Thymus (tissue), 11 donors: ENCODE results near the gene USP22. TPM values are rescaled to one million over a fixed set of nuclear protein-coding genes. Genes with fewer than 3 reads are reported as not detected.

Source experiments
- DNase-seq, 9 donors: peaks; one replicate each; pipeline ENCODE4 v3.0.0-alpha.2; 2013; ENCODE audit warnings: low spot score in 9 of 9, low read depth in 6 of 9, missing footprints in 1 of 9
- H3K27ac ChIP-seq, 2 donors: one replicate each; pipeline ENCODE4 v1.5.1; 2013; ENCODE audit warnings: control low read depth in 1 of 2, low read depth in 1 of 2, low read length in 1 of 2, mild to moderate bottlenecking in 1 of 2, moderate library complexity in 1 of 2
- H3K27me3 ChIP-seq, 2 donors: one replicate each; pipeline ENCODE4 v1.5.1; 2013; ENCODE audit warnings: low read length in 1 of 2; ENCODE audit not compliant: control insufficient read depth in 2 of 2, insufficient read depth in 1 of 2
- H3K36me3 ChIP-seq, 2 donors: one replicate each; pipeline ENCODE4 v1.5.1; 2013; ENCODE audit warnings: low read length in 1 of 2, mild to moderate bottlenecking in 1 of 2, moderate library complexity in 1 of 2; ENCODE audit not compliant: control insufficient read depth in 2 of 2, insufficient read depth in 2 of 2
- H3K4me1 ChIP-seq, 2 donors: one replicate each; pipeline ENCODE4 v1.5.1; 2013; ENCODE audit warnings: low read length in 2 of 2; ENCODE audit not compliant: control insufficient read depth in 2 of 2, insufficient read depth in 2 of 2
- H3K4me3 ChIP-seq, 2 donors: one replicate each; pipeline ENCODE4 v1.5.1; 2013; ENCODE audit warnings: low read length in 2 of 2, control low read depth in 1 of 2, mild to moderate bottlenecking in 1 of 2
- H3K9me3 ChIP-seq, 2 donors: one replicate each; pipeline ENCODE4 v1.5.1; 2013; ENCODE audit warnings: low read length in 1 of 2, mild to moderate bottlenecking in 1 of 2; ENCODE audit not compliant: control insufficient read depth in 2 of 2, insufficient read depth in 1 of 2
- WGBS: extraction: QIAGEN DNeasy Blood & Tissue Kit; methylation state at CpG from one replicate; pipeline ENCODE4 v1.1.7; 2013; 5-methylcytosine and 5-hydroxymethylcytosine counted together
- polyA plus RNA-seq: library from polyadenylated mRNA; stranded (reverse); fragments of 200-250 nt; gene quantifications from one replicate; pipeline ENCODE4 v1.2.3, GENCODE V29; 2013
- total RNA-seq: library from RNA; stranded (reverse); fragments of 120-200 nt; gene quantifications from one replicate; pipeline ENCODE4 v1.2.4, GENCODE V29; 2013
- donor health status: healthy.

USP22 gene
- total and polyA plus RNA-seq, 2 donors = 52.5 to 74.2 TPM

DNA sequence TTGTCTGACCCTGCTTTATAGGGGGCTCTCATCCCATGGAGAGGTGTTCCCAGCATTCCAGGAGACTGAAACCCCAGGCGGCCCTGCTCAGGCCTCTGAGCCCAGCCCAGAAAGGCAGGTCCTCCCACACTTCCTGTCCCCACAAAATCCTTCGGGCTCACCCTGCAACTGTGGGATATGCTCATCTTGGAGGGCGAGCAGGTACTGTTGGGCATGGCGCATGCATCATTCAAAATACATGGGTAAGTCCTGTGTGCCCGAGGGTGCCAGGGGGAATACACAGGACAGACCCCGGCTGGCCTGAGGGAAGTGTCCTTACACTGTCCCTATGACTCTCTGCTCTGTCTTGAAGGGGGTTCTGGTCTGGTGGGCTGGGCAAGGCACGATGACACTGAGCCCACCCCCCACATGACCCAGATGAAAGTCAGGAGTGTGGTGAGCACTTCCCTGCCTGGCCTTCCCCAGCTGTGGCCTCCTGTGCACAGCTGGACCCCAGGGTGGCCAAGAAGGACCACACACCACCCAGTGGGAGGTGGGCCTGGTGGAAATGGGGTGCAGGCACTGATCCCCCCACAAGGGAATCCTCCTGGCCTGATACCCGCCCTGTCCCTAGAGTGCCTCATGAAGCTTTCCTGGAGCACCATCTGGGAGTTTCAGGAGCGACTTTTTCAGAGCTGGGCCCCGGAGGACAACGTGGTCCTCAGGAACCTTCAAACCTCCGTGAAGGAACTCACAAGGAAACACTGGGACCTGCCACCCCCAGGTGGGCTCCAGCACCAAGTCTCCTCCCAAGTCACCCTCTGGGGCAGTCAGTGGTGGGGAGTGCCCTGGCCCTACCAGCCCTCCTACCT is 46.7 kb downstream of the USP22 start:
- no peaks in the 10 kb centered on the region for H3K27me3 ChIP-seq
- H3K4me3 ChIP-seq = no peak overlapping the region
- peaks cover 16 to 21% of the 10 kb centered on the region in 2 donors for H3K36me3 ChIP-seq
- H3K27ac ChIP-seq = no peak overlapping the region
- no peaks in the 10 kb centered on the region for H3K9me3 ChIP-seq
- no peak for DNase-seq
- 93% methylated on average over 12 of the region's 12 CpGs for whole genome bisulfite sequencing
- H3K4me1 ChIP-seq = peaks cover 0 to 5% of the 10 kb centered on the region in 2 donors

DNA sequence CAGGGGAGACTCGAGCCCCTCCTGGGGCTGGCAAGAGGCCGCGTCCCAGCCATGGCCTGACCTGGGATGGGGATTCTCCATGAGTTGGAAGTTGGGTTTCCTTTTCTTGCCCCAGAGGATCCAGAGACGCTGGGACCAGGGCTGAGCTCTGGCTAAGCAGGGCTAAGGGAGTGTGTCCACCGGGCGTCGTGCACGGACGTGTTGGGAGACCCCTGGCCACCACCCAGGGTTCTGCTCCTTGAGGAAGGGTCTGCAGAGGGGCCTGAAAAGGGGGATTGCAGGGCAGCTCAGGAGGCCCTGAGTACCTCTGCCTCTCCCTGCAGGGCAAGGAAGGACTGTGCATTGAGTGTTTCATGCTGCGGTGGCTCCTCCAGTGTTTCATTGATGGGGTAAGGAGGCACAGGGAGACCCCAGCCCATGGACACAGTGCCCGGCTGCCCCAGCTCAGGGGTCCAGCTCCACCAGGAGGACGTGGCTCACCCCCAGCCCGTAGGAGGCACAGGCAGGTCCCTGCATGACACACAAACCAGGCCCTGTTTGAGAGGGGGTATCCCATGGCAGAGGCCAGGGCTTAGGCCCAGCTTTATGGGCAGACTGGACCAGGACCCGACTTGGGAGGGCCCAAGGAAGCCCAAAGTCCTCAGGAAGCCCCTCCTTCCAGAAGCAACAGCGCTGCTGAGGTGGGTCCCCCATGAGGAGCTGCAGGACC is 47.5 kb downstream of the USP22 start:
- H3K4me3 ChIP-seq = no peak overlapping the region
- H3K36me3 ChIP-seq = peaks cover 11 to 14% of the 10 kb centered on the region in 2 donors
- 97% methylated on average over 15 of the region's 15 CpGs for WGBS
- peaks cover 0 to 5% of the 10 kb centered on the region in 2 donors for H3K4me1 ChIP-seq
- H3K9me3 ChIP-seq = no peaks in the 10 kb centered on the region
- no peak overlapping the region for H3K27ac ChIP-seq
- DNase-seq = no peak
- no peaks in the 10 kb centered on the region for H3K27me3 ChIP-seq

DNA sequence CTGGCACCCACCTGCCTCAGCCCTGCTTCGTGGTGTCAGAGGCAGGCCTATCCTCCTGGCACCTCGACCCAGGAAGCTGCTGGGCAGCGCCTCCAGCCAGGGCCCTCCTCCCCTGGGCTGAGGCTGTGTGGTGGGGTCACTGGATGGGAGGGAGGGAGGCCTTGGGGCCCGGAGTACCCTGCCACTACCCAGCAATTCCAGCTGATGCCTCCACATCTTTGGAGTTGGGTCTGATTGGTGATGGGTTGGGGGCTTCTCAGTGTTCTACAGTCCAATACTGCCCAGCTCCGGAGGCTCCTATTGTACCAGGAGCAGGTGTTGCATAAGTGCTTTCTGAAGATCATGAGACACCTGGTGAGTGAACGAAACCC is 48.0 kb downstream of the USP22 start:
- 89% methylated on average over 6 of the region's 6 CpGs for WGBS

DNA sequence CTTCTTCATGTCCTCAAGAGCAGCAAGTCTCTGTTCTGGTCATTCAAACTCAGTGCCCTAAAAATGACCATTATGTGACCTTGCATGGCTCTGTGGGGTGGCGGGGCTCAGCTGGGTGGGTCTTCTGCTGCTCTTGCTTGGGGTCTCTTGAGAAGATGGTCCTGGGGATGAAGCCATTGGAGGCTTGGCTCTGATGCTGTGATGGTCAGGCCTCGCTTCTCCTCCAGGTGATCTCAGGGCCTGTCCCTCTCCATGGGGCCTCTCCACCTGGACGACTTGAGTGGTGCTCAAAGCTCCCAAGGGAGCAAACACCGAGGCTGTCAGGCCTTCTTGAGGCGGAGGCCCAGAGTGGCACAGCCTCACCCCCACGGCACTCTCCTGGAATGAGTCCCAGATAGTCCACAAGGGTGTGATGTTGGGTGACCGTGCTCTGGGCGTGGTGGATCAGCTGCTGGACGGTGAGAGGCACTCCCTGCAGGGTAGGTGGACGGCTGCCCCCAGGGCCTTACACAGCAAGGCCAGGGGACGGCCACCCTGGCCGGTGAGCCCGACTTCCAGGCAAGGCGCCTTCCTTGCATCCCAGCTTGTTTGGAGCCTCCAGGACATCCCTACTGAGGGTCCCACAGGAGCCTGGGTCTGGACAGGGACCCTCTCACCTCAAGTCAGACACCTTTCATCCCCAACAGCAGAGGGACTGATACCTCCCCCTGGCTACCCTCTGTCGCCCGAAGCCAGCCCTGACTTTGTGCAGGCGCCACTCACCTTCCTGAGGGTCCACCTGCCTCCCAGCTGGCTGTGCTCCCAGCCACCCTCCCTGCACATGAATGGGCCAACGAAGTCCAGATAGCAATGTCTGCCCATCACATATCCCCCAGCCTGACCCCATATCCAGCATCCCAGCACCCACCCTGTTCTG is 48.7 kb downstream of the USP22 start:
- peaks cover 3 to 4% of the 10 kb centered on the region in 2 donors for H3K36me3 ChIP-seq
- DNase-seq = no peak
- H3K27me3 ChIP-seq = no peaks in the 10 kb centered on the region
- WGBS = 97% methylated on average over 18 of the region's 18 CpGs
- H3K27ac ChIP-seq = no peak overlapping the region
- H3K9me3 ChIP-seq = no peaks in the 10 kb centered on the region
- H3K4me3 ChIP-seq = no peak overlapping the region
- peaks cover 0 to 5% of the 10 kb centered on the region in 2 donors for H3K4me1 ChIP-seq

More for the DNA sequence above, 48.0 kb downstream of the USP22 start:
- H3K27me3 ChIP-seq = no peaks in the 10 kb centered on the region
- no peak for DNase-seq
- no peak overlapping the region for H3K4me3 ChIP-seq
- H3K4me1 ChIP-seq = peaks cover 0 to 5% of the 10 kb centered on the region in 2 donors
- no peaks in the 10 kb centered on the region for H3K9me3 ChIP-seq
- peaks cover 6 to 8% of the 10 kb centered on the region in 2 donors for H3K36me3 ChIP-seq
- H3K27ac ChIP-seq = no peak overlapping the region

DNA sequence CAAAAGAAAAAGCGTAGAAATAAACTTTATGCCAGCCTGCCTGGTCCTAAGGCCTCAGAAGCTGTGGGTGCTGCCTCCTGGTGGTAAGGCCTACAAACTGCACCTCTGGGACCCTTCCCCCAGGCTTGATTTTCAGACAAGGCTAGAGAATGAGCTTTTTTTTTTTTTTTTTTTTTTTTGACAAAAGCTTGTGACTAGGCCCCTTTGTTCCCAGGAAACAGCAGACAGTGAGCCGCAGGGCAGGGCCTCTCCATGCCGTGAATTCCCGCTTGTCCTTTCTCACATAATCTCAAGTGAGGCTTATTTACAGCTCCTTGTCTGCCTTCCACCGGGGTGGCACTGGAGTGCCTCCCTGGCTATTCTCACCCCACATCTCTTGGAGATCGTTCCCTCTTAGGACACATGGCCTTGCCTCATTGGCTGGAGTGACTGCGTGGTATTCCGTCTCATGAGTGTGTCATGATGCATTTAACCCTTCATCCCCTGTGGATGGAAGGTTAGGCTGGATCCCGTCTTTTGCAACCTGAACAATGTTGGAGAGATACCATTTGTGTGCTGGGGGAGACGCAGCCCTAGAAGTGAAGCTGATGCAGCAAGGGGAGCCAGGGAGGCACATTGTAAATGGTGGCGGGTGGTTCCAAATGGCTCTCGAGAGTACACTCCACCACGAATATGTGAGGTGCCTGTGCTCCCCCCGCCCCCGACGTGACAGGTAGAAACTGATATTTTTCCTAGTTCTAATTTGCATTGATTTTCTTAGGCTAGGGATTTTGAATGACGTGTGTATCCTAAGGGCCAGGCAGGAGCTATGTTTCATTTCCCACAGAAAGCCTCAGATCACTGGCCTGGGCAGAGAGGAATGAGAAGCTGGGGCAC is 49.6 kb downstream of the USP22 start:
- H3K9me3 ChIP-seq = no peaks in the 10 kb centered on the region
- H3K27me3 ChIP-seq = no peaks in the 10 kb centered on the region
- H3K4me1 ChIP-seq = peaks cover 0 to 5% of the 10 kb centered on the region in 2 donors
- no peaks in the 10 kb centered on the region for H3K36me3 ChIP-seq
- H3K4me3 ChIP-seq = no peak overlapping the region
- WGBS = 82% methylated on average over 17 of the region's 17 CpGs
- peak; percentile 50 to 84 (median 67) for DNase-seq
- no peak overlapping the region for H3K27ac ChIP-seq

DNA sequence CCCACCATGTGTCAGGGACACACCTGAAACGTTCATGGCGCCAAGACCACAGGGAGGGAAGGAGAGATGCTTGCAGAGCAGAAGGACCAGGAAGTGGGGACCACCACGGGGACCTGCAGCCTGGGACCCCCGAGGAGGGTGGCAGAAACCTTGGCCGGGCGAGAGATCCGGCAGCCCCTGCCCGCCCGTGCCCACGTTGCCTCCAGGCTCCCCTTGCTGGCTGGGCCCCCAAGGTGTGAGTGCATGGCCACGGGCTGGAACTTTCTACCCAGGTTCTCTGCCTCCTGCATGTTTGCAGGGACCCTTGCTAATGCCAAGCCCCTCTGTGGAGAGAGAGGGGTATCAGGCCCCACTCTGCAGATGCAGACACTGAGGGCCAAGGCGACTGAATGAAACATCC is 50.4 kb downstream of the USP22 start:
- no peaks in the 10 kb centered on the region for H3K36me3 ChIP-seq
- H3K9me3 ChIP-seq = no peaks in the 10 kb centered on the region
- DNase-seq = no peak
- H3K27ac ChIP-seq = no peak overlapping the region
- H3K4me1 ChIP-seq = peaks cover 0 to 5% of the 10 kb centered on the region in 2 donors
- no peak overlapping the region for H3K4me3 ChIP-seq
- no peaks in the 10 kb centered on the region for H3K27me3 ChIP-seq
- 88% methylated on average over 12 of the region's 12 CpGs for WGBS

DNA sequence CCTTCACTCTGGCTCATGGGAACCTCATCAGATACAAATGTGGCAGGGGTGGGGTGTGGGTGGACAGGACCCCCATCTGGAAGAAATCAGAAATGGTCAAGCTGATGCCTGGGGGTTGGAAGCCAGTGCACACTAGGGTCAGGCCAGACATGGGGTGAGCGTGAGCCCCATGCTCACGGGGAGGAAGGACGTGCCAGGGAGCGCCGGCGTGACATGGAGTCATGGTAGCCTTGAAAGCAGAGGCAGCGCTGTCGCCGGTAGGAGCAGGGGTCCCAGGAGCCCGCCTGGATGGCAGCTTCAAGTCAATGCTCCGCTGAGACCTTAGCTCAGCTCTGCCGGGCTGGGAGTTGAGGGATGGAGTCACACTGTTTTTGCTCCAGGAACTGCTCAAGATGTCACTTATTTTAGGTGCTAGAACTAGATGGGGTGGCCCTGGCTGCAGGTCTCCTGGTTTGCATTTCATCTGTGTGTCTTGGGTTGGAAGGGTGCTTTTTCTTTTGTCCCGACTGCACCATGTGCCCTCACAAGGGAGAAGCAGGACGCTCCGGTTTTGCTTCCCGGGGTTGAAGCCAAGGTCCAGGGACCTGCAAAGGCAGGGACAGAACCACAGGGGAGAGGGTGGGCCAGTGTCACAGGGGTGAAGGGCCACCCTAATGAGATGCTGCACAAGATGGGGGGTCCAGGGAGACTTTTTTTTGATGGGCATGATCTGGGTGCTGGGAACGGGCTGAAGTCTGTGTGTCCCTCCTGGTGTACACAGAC is 51.4 kb downstream of the USP22 start:
- Histone ChIP-seq H3K9me3 (no peaks in the 10 kb centered on the region), H3K27ac (no peak overlapping the region), H3K4me3 (no peak overlapping the region), H3K36me3 (no peaks in the 10 kb centered on the region), H3K27me3 (no peaks in the 10 kb centered on the region), H3K4me1 (peaks cover 0 to 5% of the 10 kb centered on the region in 2 donors)
- DNase-seq = no peak
- WGBS = 92% methylated on average over 17 of the region's 17 CpGs
